ENCODE results near the gene PHF19.

PHF19 gene

GRCh38 chr9:120891884-120892747, 15.1 kb upstream of the PHF19 start:
- peak in 2 of 3 donors; percentile 67 to 72 for DNase-seq

DNA sequence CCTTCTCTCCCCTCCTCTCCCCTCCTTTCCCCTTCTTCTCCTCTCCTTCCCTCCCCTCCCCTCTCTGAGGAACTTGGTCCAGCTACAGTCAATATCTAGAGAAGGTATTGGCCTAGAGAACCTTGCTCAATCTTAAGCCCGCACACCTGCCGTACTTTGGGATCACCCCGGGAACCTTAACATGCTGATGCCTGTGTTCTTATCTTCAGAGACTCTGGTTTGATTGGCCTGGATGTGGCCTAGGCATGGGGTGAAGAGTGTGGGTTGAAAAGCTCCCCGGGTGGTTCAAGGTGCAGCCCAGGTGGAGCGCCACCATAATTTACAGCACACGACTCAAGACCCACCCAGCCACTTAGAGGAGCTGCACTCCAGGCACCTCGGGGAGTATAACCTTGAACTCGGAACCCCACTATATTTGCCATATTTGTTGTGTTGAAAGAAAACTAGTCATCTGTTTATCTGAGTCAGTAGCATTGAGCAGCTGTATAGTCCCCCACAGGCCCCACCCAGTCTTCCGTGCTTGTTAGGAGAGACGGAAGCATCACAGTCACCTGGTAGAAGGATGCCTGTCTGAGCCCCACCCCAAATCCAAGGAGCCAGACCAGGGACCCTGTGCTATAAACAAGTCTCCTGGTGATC, 14.4 kb upstream of the PHF19 start:
- DNase-seq = peak; percentile 61 to 73 (median 65)

DNA sequence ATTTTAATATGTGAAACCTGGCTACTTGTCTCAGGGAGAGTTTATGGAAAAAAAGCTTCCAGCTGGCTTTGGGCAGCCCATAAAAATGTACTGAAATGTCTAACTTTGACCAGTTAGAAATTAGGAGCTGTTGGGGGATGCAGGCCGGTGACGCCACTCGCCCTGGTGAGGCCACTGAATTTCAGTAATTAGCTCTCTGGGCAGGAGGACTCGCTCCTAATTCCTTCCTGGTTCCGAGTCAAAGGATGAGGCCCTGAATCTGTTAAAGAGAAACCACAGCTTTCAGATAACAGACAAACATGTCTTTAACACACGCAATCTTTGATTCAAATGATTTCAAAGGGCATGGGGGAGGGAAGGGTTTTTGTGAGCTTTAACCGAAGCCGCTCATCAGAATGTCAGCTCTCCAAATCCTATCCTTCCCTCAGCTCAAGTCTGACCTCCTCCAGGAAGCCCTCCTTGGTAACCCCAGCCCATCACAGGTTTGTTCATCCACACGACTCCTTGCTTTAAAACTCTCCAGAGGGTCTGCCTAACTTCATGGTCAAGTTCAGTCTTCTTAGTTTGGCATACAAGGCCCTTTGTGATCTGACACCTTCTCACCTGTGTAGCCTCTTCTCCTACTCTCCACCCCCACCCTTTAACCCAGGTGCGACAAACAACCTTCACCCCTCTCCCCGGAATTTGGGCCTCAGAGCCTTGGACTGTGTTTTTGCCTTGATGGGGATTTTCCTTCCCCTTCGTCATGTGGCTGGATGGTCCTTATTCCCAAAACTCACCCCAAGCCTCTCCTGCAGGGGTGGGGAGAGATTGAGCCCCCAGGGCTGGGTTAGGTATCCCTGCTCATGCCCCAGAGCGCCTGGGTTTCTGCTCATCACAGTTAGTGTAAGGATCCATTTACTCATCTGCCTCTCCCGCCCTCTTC, 13.6 kb upstream of the PHF19 start:
- DNase-seq = peak; percentile 62 to 71 (median 68)

GRCh38 chr9:120889606-120890271, 12.8 kb upstream of the PHF19 start:
- peak in 2 of 3 donors; percentile 48 to 66 for DNase-seq

DNA sequence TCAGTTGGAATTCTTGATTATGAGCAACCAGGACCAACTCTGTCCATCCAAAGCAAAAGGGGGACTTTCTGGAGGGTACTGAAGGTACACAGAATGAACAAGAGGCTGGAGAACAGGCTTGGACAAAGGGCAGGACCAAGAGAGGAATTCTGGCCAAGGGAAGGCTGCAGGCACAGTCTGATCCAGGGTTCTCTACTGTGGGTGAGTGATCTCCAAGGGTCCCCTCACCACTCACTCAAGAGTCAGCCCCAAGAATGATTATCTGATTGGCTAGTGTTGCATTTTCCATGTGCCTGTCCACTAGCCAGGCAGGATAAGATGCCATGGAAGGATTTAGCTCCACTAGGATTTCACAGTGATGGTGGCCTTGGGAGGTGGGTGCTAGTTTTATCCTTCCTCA, 11.6 kb upstream of the PHF19 start:
- peak in 1 of 3 donors; percentile 54 for DNase-seq

- DNase-seq = peak in 2 of 3 donors; percentile 43 to 50
These were observed 9.5 kb upstream of the PHF19 start for GRCh38 chr9:120886490-120886967.

DNA sequence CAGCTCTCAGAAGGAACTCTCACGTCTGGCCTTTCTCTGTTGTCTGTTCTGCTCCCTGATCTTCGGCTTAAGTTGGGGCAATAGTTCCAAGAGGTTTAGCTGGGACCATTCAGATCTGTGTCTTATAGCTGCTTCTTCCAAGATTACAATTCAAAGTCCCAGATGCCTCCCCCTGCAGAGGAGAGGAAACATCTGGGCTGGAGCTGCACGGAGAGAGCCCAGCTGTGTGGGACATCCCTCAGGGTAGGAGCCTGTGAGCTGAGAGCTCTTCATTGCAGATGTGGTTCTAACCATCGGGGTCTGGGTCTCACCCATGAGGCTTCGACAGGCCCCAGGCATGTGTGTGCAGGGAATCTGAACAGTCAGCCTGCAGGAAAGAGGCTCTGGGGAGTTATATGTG, 9.0 kb upstream of the PHF19 start:
- peak in 2 of 3 donors; percentile 33 to 38 for DNase-seq

- peak in 1 of 3 donors; percentile 35 for DNase-seq
These were observed 8.5 kb upstream of the PHF19 start for GRCh38 chr9:120885457-120885856.

- DNase-seq = peak in 2 of 3 donors; percentile 35 to 40
These were observed 6.6 kb upstream of the PHF19 start for GRCh38 chr9:120883608-120883996.

DNA sequence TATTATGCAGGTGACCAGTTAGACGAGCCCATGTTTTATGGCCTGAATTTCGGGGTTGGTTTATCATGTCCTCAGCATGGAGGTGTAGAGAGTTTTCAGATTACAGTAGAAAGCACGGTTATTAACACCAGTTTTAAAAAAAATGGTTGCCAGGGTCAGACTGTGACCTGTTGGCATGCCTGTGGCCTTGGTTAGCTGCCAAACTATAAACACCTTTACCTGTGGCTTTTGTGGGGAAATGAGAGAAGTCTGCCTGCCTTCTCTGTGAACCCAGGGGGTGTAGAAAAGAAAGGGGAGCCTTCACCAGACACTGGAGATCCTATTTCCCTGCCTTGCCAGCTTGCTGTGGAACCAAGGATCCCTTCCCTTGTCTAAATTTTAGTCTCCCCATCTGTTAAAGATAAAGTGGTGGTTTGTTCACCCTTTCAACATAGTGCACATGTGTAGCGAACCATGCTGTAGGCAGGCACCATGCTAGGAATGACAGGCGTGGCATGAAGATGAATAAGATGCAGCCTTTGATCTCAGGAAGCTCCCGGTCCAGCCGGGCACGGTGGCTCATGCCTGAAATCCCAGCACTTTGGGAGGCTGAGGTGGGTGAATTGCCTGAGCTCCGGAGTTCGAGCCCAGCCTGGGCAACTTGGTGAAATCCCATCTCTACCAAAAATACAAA, 6.1 kb upstream of the PHF19 start:
- no peak for DNase-seq

GRCh38 chr9:120879446-120879845, 2.5 kb upstream of the PHF19 start:
- no peak for DNase-seq

DNA sequence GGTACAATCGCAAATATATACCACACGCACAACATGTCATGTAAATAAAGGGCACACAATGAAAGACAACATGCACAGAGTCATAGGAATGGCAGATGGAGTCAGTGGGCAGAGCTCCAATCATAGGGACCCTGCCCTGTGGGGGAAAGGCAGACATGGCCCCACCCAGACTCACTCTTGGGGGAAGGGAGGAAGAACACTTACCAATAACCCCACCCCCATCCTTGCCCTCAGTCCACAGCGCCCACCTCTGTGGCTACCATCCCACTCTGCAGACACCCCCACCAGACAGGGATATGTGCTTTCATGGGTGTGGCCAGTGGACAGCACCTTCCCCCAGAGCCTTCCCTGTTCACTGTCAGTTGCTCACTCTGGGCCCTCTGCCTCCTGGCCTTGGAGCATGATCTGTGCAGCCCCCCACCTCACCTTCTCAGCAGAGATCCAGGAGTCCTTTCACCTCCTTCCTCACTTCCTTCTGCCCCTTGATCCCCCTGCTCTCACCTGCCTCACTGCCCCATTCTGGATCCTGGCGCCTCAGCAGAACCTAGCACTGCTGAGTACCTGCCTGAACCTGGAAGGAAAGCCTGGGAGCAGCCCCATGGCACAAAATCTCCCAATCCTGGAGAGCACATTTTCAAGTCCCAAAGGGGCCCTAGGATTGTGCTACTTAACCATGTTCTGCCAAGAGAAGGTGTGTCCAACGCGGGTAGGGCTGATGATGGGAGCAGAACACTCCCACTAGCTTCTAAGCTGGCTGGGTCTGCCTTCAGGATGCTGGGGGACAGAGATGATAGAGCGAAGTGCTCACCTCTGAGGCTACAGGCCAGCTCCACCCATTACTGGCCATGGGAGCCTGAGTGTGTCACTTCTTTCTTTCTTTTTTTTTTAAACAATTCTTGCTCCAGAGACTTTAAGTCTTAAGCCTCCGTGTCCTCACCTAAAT, 1.5 kb upstream of the PHF19 start:
- peak in 2 of 3 donors; percentile 31 to 39 for DNase-seq

- peak; percentile 60 to 87 (median 73) for DNase-seq
These were observed 467 bp upstream of the PHF19 start for GRCh38 chr9:120877276-120878034.

GRCh38 chr9:120875954-120876841, 790 bp downstream of the PHF19 start:
- peak; percentile 89 to 93 (median 89) for DNase-seq

DNA sequence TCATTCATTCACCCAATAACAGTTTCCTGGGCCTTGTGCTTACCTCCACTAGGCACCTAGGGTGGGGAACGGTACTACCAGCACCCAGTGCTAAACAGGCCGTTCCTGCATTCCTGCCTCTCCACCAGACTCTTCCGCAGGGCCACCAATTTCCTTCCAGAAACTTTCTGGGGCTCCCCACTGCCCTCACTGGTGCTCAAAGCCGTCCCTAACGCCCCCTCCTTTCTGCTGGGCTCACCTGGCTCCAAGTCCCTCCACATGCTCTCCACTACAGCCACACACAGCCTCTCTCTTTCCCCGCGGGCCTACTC, 1.4 kb downstream of the PHF19 start:
- DNase-seq = no peak

DNA sequence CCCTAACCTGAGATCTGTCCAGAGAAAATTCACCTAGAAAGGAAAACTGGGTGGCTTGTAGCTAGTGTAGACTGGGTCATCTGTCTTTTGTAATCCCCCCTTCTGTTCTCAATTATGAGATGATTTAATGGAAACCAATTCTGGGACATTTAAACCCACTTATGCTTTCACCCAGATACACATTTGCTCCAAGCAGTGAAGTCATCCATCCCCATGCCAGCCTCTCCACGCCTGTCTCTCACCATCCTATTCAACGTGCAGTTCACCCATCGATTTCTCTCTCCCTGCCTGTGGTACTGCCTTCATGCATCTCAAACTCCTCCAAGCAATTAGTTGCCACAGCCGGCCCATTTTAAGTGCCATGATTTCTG, 1.8 kb downstream of the PHF19 start:
- no peak for DNase-seq

DNA sequence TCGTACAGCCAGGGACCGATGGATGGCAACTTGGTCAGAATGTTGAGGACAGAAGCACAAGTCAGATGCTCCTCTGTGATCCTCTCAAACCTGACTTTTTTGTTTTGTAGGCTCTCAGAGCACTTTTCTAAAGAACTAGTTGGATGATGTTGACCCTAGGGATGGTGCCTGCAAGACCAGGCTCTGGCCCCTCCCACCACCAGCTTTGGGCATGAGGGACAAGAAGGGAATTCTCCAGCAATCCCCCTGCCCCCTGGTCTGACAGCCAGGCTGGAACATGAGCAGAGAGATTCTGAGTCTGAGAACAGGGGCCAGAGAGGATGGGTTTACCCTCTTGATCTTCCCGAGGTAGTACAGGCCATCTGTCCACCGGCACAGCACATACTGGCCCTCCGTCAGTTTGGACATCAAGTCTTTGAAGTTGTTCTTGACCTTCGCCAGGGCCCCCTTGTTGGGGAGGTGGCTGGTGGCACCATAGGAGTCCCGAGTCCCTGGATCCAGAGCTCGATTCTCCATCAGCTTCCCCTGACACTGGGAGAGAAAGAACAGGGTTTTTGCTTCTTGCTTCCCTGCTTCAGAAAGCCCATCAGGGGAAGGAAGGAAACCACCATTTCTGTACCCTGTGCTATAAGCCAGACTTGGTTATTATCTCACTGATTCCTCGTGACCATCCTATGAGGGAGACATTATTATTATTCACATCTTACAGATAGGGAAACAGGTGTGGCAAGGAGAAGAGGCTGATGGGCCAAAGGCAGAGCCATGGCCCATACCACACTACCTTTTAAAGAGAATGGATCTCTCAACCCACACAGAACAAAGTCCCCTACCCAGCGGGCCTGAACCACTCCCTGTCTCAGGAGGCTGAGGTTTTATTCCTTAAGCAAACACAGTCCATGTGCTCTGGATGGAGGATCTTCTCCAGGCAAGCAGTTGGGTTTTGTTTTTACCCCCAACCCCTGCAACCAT, 2.5 kb downstream of the PHF19 start:
- no peak for DNase-seq

GRCh38 chr9:120873512-120873911, 3.5 kb downstream of the PHF19 start:
- DNase-seq = no peak

Data from suppressor macrophage treated with lipopolysaccharide for 1 hour (primary cell).